Measurements from ENCODE around the gene MAML2.

- TF ChIP-seq POLR2A (IDR thresholded peaks at IDR 0.05; ENCODE audit: low read depth) (no peak), CTCF (IDR thresholded peaks at IDR 0.05) (no peak)
Measured at GRCh38 chr11:96307776-96308140, 35.2 kb downstream of the MAML2 start.

All from esophagus muscularis mucosa (tissue), 3 donors.